Measurements from ENCODE around the gene VAC14.

Gene VAC14

DNA sequence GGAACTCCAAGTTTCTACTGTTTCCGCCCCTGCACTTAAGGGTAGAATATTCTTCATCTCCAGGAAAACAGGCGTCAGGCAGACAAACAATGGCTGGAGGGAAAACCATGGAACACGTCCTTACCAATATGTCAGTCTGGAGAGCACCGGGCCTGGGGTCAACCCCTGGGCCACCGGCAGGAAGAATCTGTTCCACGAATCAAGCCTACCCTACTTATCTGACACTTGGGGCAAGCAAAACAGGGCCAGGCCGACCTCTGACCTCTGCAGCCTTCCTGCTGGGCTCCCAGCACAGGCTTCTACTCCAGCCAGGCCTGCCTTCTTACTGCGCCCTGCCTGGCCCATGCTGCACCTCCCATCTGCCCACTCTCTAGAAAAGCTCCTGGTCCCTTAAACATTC is 10.1 kb downstream of the VAC14 start:
- H3K4ac ChIP-seq (ENCODE audit: low read depth, low read length): no peak overlapping the region
- H3K79me1 ChIP-seq (ENCODE audit: low read length): no peaks in the 10 kb centered on the region
- H3K23ac ChIP-seq (ENCODE audit: low read length): no peak overlapping the region
- DNase-seq: no peak
- H3K9ac ChIP-seq (ENCODE audit: low read length): no peak overlapping the region
- H3K18ac ChIP-seq (ENCODE audit: low read length): no peak overlapping the region
- no peak overlapping the region for H3K27ac ChIP-seq (ENCODE audit: low read depth, low read length)
- no peak overlapping the region for H4K12ac ChIP-seq (ENCODE audit: low read depth, low read length)
- no peak overlapping the region for H2AFZ ChIP-seq (ENCODE audit: insufficient read depth, low read length, poor library complexity)
- WGBS (ENCODE audit: extremely low coverage, insufficient coverage, insufficient read length): no CpG with 5 or more reads among the region's 8 CpGs
- H2BK12ac ChIP-seq (ENCODE audit: low read length): no peak overlapping the region
- H2BK5ac ChIP-seq (ENCODE audit: low read depth, low read length, poor library complexity): no peak overlapping the region
- peaks cover 5 to 10% of the 10 kb centered on the region in 2 experiments for H3K36me3 ChIP-seq (ENCODE audit: control insufficient read depth in 1 of 2, insufficient read depth in 2 of 2, low read length in 2 of 2)
- H4K91ac ChIP-seq (ENCODE audit: low read depth, low read length): no peak overlapping the region
- H3K4me2 ChIP-seq (ENCODE audit: low read length): no peak overlapping the region
- peaks cover 10 to 18% of the 10 kb centered on the region in 2 experiments for H3K4me1 ChIP-seq (ENCODE audit: control insufficient read depth in 1 of 2, insufficient read depth in 2 of 2, low read length in 2 of 2)
- no peak overlapping the region for H2AK5ac ChIP-seq (ENCODE audit: low read length)
- H3K79me2 ChIP-seq (ENCODE audit: control insufficient read depth, insufficient read depth, low read length, poor library complexity): no peaks in the 10 kb centered on the region
- no peak overlapping the region for H3K4me3 ChIP-seq (ENCODE audit: low read depth, low read length)
- H3K9me3 ChIP-seq (ENCODE audit: insufficient read depth, low read depth, low read length): no peaks in the 10 kb centered on the region
- H4K8ac ChIP-seq (ENCODE audit: low read depth, low read length): no peak overlapping the region
- H3K27me3 ChIP-seq (ENCODE audit: insufficient read depth, low read length): no peaks in the 10 kb centered on the region
- H3K14ac ChIP-seq (ENCODE audit: low read length): no peak overlapping the region
- H2BK120ac ChIP-seq (ENCODE audit: insufficient read depth, low read length, poor library complexity): no peak overlapping the region

DNA sequence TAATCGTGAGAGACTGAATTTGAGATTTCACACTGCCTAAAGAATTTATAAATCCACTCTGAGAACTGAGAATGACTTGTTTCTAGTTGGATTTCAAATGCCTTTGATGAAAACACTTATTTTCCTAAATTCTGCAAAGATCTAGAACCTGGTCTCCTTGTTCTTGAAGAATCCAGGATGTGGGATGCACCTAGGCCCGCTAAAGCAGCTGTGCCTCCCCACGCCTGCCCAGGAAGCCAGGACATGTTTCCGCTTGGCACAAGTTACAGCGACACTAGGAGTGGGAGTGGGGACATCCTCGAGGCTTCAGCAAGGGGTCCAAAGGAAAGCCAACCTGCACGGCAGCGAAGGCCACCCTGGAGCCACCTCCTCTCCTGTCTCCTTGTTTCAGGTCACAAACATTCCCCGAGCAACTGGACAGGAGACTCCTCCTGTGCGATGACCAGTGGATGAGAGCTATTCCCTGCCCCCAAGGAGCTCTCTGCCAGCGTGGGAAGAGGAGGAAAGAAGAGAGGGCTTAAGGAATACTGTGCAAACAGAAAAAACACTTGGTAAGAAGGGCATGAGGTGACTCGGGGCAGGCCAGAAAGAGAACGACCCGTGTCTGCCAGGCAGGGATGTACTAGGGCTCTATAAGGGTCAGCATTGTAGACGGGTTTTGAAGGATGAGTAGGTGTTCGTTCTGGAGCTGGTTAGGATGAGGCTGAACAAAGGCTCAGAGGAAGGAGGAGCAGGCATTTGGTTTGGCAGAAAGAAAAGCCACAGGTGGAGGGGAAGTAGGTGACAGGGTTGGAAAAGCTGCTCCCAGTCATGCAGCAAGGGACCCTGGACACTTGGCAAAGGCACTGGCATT is 11.1 kb downstream of the VAC14 start:
- WGBS (ENCODE audit: extremely low coverage, insufficient coverage, insufficient read length): no CpG with 5 or more reads among the region's 16 CpGs

DNA sequence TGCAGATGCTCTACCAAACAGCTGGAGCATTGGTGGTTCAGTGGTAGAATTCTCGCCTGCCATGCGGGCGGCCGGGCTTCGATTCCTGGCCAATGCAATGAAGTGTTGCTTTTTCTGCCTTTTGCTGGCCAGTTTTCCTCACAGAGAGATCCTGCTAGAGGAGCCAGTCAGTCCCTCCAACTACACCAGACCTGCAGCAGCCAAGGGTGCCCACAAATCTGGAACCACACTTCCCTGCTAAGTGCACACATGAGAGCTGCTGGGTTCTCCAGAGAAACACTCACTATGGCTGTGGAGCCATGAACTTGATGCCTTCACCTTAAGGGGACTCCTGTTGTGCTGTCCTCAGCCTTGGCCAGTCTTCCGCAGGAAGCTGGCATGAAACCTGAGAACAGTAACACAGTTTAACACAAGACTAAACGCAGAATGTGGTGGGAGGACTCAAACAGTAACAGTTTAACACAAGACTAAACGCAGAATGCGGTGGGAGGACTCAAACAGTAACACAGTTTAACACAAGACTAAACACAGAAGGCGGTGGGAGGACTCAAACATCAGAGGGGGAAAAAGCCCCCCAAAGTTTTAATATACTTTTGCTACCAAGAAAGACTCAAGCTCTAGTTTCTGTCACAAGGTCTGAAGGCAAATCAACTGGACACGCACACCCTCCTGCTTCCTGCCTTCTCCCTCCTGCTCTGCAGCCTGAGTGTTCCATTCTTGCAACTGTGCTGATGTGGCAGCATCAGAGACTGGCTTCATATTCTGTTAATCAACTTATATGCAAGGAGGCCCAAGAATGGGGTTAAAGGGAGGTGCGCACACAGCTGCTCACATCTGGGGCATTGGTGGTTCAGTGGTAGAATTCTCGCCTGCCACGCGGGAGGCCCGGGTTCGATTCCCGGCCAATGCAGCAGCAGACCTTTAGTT is 12.0 kb downstream of the VAC14 start:
- H3K18ac ChIP-seq (ENCODE audit: low read length): no peak overlapping the region
- no peak overlapping the region for H3K4ac ChIP-seq (ENCODE audit: low read depth, low read length)
- no peak overlapping the region for H3K23ac ChIP-seq (ENCODE audit: low read length)
- H3K4me3 ChIP-seq (ENCODE audit: low read depth, low read length): no peak overlapping the region
- no peak overlapping the region for H2BK12ac ChIP-seq (ENCODE audit: low read length)
- no peak overlapping the region for H4K8ac ChIP-seq (ENCODE audit: low read depth, low read length)
- H3K4me1 ChIP-seq (ENCODE audit: control insufficient read depth in 1 of 2, insufficient read depth in 2 of 2, low read length in 2 of 2): peaks cover 10 to 18% of the 10 kb centered on the region in 2 experiments
- no peaks in the 10 kb centered on the region for H3K9me3 ChIP-seq (ENCODE audit: insufficient read depth, low read depth, low read length)
- no peak overlapping the region for H4K12ac ChIP-seq (ENCODE audit: low read depth, low read length)
- H2AFZ ChIP-seq (ENCODE audit: insufficient read depth, low read length, poor library complexity): no peak overlapping the region
- H2BK120ac ChIP-seq (ENCODE audit: insufficient read depth, low read length, poor library complexity): no peak overlapping the region
- no peak overlapping the region for H3K27ac ChIP-seq (ENCODE audit: low read depth, low read length)
- no peak overlapping the region for H4K91ac ChIP-seq (ENCODE audit: low read depth, low read length)
- no peak overlapping the region for H2BK5ac ChIP-seq (ENCODE audit: low read depth, low read length, poor library complexity)
- H3K9ac ChIP-seq (ENCODE audit: low read length): no peak overlapping the region
- no peak overlapping the region for H3K4me2 ChIP-seq (ENCODE audit: low read length)
- no peaks in the 10 kb centered on the region for H3K79me1 ChIP-seq (ENCODE audit: low read length)
- H3K79me2 ChIP-seq (ENCODE audit: control insufficient read depth, insufficient read depth, low read length, poor library complexity): no peaks in the 10 kb centered on the region
- WGBS (ENCODE audit: extremely low coverage, insufficient coverage, insufficient read length): no CpG with 5 or more reads among the region's 18 CpGs
- H3K36me3 ChIP-seq (ENCODE audit: control insufficient read depth in 1 of 2, insufficient read depth in 2 of 2, low read length in 2 of 2): peaks cover 18 to 25% of the 10 kb centered on the region in 2 experiments
- no peak overlapping the region for H3K14ac ChIP-seq (ENCODE audit: low read length)
- no peaks in the 10 kb centered on the region for H3K27me3 ChIP-seq (ENCODE audit: insufficient read depth, low read length)
- no peak overlapping the region for H2AK5ac ChIP-seq (ENCODE audit: low read length)
- peak; percentile 28 to 53 for DNase-seq

More for the DNA sequence above, 11.1 kb downstream of the VAC14 start:
- Histone ChIP-seq H3K18ac (ENCODE audit: low read length) (no peak overlapping the region), H3K79me2 (ENCODE audit: control insufficient read depth, insufficient read depth, low read length, poor library complexity) (no peaks in the 10 kb centered on the region), H3K4me2 (ENCODE audit: low read length) (no peak overlapping the region), H2AK5ac (ENCODE audit: low read length) (no peak overlapping the region), H2BK5ac (ENCODE audit: low read depth, low read length, poor library complexity) (no peak overlapping the region), H3K14ac (ENCODE audit: low read length) (no peak overlapping the region), H3K4ac (ENCODE audit: low read depth, low read length) (no peak overlapping the region), H4K8ac (ENCODE audit: low read depth, low read length) (no peak overlapping the region), H3K79me1 (ENCODE audit: low read length) (no peaks in the 10 kb centered on the region), H3K9me3 (ENCODE audit: insufficient read depth, low read depth, low read length) (no peaks in the 10 kb centered on the region), H3K36me3 (ENCODE audit: control insufficient read depth in 1 of 2, insufficient read depth in 2 of 2, low read length in 2 of 2) (peaks cover 11 to 18% of the 10 kb centered on the region in 2 experiments), H2BK12ac (ENCODE audit: low read length) (no peak overlapping the region), H2BK120ac (ENCODE audit: insufficient read depth, low read length, poor library complexity) (no peak overlapping the region), H3K27me3 (ENCODE audit: insufficient read depth, low read length) (no peaks in the 10 kb centered on the region), H3K9ac (ENCODE audit: low read length) (no peak overlapping the region), H3K27ac (ENCODE audit: low read depth, low read length) (no peak overlapping the region), H3K4me1 (ENCODE audit: control insufficient read depth in 1 of 2, insufficient read depth in 2 of 2, low read length in 2 of 2) (peaks cover 10 to 18% of the 10 kb centered on the region in 2 experiments), H3K4me3 (ENCODE audit: low read depth, low read length) (no peak overlapping the region), H4K91ac (ENCODE audit: low read depth, low read length) (no peak overlapping the region), H4K12ac (ENCODE audit: low read depth, low read length) (no peak overlapping the region), H2AFZ (ENCODE audit: insufficient read depth, low read length, poor library complexity) (no peak overlapping the region), H3K23ac (ENCODE audit: low read length) (no peak overlapping the region)
- DNase-seq: no peak

DNA sequence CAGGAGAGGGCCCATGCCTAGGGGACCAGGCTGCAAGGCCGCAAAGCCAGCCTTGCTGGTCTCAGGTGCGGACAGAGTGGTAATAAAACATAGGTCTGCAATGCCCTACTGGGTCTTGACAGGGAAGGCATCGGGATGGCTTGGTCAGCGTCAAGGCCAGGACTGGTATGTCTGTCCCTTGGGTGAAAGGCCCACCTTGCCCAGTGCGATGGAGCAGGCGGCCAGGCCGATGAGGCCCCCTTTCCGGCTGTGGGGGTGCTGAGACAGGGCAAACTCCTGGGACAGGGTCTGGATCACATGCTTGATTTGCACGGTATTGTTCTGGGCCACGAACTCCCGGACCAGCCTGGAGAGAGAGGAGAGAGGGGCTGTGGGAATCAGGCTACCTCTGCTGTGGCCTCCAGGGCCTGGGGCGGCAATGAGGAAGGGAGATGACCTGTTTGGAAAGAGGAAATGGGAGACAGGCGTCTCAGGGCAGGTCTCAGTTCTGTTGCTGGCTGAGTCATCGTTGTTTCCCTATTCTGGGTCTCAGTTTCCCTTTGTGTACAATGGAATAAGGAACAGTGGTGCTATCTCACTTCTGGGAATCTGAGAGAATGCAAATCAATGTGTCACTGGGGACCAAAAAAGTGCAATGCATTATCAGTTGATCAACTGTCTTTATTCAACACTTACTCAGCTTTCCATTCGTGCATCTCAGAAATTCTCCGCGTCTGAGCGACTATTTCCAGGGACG is 14.8 kb downstream of the VAC14 start:
- Histone ChIP-seq H3K9me3 (ENCODE audit: insufficient read depth, low read depth, low read length) (peaks cover 4% of the 10 kb centered on the region), H3K18ac (ENCODE audit: low read length) (no peak overlapping the region), H3K79me1 (ENCODE audit: low read length) (no peaks in the 10 kb centered on the region), H2AFZ (ENCODE audit: insufficient read depth, low read length, poor library complexity) (no peak overlapping the region), H2AK5ac (ENCODE audit: low read length) (no peak overlapping the region), H2BK12ac (ENCODE audit: low read length) (no peak overlapping the region), H3K23ac (ENCODE audit: low read length) (no peak overlapping the region), H3K9ac (ENCODE audit: low read length) (no peak overlapping the region), H3K27ac (ENCODE audit: low read depth, low read length) (no peak overlapping the region), H3K27me3 (ENCODE audit: insufficient read depth, low read length) (no peaks in the 10 kb centered on the region), H4K8ac (ENCODE audit: low read depth, low read length) (no peak overlapping the region), H4K12ac (ENCODE audit: low read depth, low read length) (no peak overlapping the region), H2BK5ac (ENCODE audit: low read depth, low read length, poor library complexity) (no peak overlapping the region), H3K36me3 (ENCODE audit: control insufficient read depth in 1 of 2, insufficient read depth in 2 of 2, low read length in 2 of 2) (peaks cover 43 to 53% of the 10 kb centered on the region in 2 experiments), H3K79me2 (ENCODE audit: control insufficient read depth, insufficient read depth, low read length, poor library complexity) (no peaks in the 10 kb centered on the region), H3K4me2 (ENCODE audit: low read length) (no peak overlapping the region), H4K91ac (ENCODE audit: low read depth, low read length) (no peak overlapping the region), H3K4me3 (ENCODE audit: low read depth, low read length) (no peak overlapping the region), H3K14ac (ENCODE audit: low read length) (no peak overlapping the region), H2BK120ac (ENCODE audit: insufficient read depth, low read length, poor library complexity) (no peak overlapping the region), H3K4ac (ENCODE audit: low read depth, low read length) (no peak overlapping the region), H3K4me1 (ENCODE audit: control insufficient read depth in 1 of 2, insufficient read depth in 2 of 2, low read length in 2 of 2) (peaks cover 10 to 17% of the 10 kb centered on the region in 2 experiments)
- no peak for DNase-seq
- no CpG with 5 or more reads among the region's 19 CpGs for WGBS (ENCODE audit: extremely low coverage, insufficient coverage, insufficient read length)
